Esophagus muscularis mucosa (tissue), 4 donors: ENCODE data around the gene CRABP2. TPM values are rescaled to one million over a fixed set of nuclear protein-coding genes. Genes with fewer than 3 reads are reported as not detected.

Experiments
- DNase-seq: peaks from one replicate; pipeline ENCODE4 v3.0.0-alpha.2; 2017; ENCODE audit errors: extremely low spot score
- H3K27ac ChIP-seq, 4 donors: fragments of 200-600 bp; sonication (generic); replicated peaks in 1 of 4; 1 replicate in 3 of 4; 2 replicates in 1 of 4; pipeline ENCODE4 v1.5.1; 2016 to 2019; ENCODE audit warnings: mild to moderate bottlenecking in 1 of 4
- H3K27me3 ChIP-seq, 4 donors: fragments of 200-600 bp; sonication (generic); one replicate each; pipeline versions ENCODE4 v1.5.1 to v1.6.0; 2016 to 2019
- H3K36me3 ChIP-seq, 4 donors: fragments of 200-600 bp; sonication (generic); one replicate each; pipeline ENCODE4 v1.5.1; 2016 to 2019
- H3K4me1 ChIP-seq, 4 donors: fragments of 200-600 bp; sonication (generic); one replicate each; pipeline ENCODE4 v1.5.1; 2016 to 2019
- H3K4me3 ChIP-seq, 4 donors: fragments of 200-600 bp; sonication (generic); 1 replicate in 2 of 4; 2 replicates in 2 of 4; pipeline ENCODE4 v1.5.1; 2016 to 2019; ENCODE audit warnings: mild to moderate bottlenecking in 4 of 4, moderate library complexity in 1 of 4
- H3K9me3 ChIP-seq, 4 donors: fragments of 200-600 bp; sonication (generic); 1 replicate in 3 of 4; 2 replicates in 1 of 4; pipeline ENCODE4 v1.5.1; 2016 to 2019
- EP300 ChIP-seq: sonication (generic); formaldehyde crosslinking; IDR thresholded peaks from one replicate; pipeline ENCODE4 v1.6.1; 2017; ENCODE audit warnings: antibody characterized with exemption
- POLR2A ChIP-seq: fragments of 450-650 bp; IDR thresholded peaks from one replicate; pipeline ENCODE4 v1.6.1; 2017; ENCODE audit warnings: antibody characterized with exemption, moderate library complexity, mild to moderate bottlenecking, low read depth
- POLR2AphosphoS5 ChIP-seq, 2 donors: sonication (generic); formaldehyde crosslinking; IDR thresholded peaks; one replicate each; pipeline ENCODE4 v1.6.1; 2017; ENCODE audit warnings: antibody characterized with exemption in 2 of 2
- WGBS: methylation state at CpG from one replicate; pipeline ENCODE4 v1.1.5; 2018; 5-methylcytosine and 5-hydroxymethylcytosine counted together
- intact Hi-C: fragments of 100-400 bp; cut with DNase I; formaldehyde crosslinking; loops from one replicate; pipeline ENCODE4 v1.15.1; 2023
- total RNA-seq, 4 donors: library from RNA; depleted of rRNA; stranded (reverse); fragments of >200 nt; gene quantifications; one replicate each; pipeline versions ENCODE4 v1.1.0 to v1.2.1, GENCODE V29; 2016
- TF ChIP-seq, protein P1 (sequence below), 3 experiments: fragments of 200-600 bp in 2 of 3; fragments of 450-650 bp in 1 of 3; sonication (generic) in 2 of 3; IDR thresholded peaks; one replicate each; pipeline ENCODE4 v1.5.1; 2017 to 2019; ENCODE audit warnings: antibody characterized with exemption in 3 of 3, mild to moderate bottlenecking in 2 of 3, moderate library complexity in 1 of 3

CRABP2 gene
- total RNA-seq, 4 donors from 2014 or later, result 1.2 to 6.4 (median 2.7) TPM

DNA sequence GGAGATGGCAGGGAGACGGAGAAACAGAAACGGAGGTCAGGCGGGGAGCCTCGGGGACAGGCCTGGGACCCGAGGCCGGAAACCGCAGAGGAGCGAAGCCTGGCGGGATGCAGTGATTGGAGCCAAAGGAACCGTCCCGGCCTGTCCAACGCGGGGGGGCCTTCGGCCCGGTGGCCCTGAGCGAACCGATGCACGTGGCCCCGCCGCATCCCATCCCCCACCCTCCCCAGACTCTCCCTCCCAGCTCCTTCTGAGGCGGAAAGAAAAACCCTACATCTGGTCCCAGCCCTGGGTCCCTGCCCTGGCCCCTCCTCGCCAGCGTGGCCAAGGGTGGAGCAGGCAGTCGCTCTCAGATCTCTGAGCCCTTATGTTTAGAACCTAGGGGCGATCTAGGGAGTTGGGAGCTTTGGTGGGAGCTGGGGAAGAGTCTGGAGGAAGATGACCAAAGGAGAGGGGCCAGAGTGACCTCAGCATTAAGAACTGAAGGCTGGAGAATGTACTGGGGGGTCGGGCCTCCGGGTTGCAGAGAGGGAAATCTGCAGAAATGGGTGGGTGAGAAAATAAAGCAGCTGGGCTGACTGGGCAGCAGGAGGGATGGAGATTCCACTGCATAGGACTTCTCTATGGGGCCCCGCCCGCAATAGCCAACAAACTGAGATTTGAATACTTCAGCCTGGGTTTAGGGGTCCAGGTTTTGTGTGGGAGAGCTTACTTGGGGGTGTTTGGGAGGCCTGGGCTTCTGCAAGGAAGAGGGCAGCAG is 1.5 kb upstream of the CRABP2 start:
- H3K9me3 ChIP-seq, result no peaks in the 10 kb centered on the region
- intact Hi-C loops, result loop anchor here (2.0 kb wide), 1 partner anchor 16 kb away; no protein-coding TSS in a partner anchor
- no peak for DNase-seq
- peak overlapping the region; percentile 56 to 60 (median 57) for H3K4me3 ChIP-seq
- H3K4me1 ChIP-seq, result peaks cover 39 to 84% (median 76%) of the 10 kb centered on the region in 4 donors
- H3K27ac ChIP-seq, result peak overlapping the region; percentile 76 to 88 (median 88)
- TF ChIP-seq POLR2A (no peak), POLR2AphosphoS5 (IDR thresholded peaks at IDR 0.05) (peak in 1 of 2 donors; percentile 24), EP300 (no peak)
- TF ChIP-seq, protein P1, sequence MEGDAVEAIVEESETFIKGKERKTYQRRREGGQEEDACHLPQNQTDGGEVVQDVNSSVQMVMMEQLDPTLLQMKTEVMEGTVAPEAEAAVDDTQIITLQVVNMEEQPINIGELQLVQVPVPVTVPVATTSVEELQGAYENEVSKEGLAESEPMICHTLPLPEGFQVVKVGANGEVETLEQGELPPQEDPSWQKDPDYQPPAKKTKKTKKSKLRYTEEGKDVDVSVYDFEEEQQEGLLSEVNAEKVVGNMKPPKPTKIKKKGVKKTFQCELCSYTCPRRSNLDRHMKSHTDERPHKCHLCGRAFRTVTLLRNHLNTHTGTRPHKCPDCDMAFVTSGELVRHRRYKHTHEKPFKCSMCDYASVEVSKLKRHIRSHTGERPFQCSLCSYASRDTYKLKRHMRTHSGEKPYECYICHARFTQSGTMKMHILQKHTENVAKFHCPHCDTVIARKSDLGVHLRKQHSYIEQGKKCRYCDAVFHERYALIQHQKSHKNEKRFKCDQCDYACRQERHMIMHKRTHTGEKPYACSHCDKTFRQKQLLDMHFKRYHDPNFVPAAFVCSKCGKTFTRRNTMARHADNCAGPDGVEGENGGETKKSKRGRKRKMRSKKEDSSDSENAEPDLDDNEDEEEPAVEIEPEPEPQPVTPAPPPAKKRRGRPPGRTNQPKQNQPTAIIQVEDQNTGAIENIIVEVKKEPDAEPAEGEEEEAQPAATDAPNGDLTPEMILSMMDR (IDR thresholded peaks at IDR 0.05), result no peak
- 9% methylated on average over 27 of the region's 29 CpGs for WGBS
- peaks cover 0 to 20% (median 0%) of the 10 kb centered on the region in 4 donors for H3K27me3 ChIP-seq
- no peaks in the 10 kb centered on the region for H3K36me3 ChIP-seq

DNA sequence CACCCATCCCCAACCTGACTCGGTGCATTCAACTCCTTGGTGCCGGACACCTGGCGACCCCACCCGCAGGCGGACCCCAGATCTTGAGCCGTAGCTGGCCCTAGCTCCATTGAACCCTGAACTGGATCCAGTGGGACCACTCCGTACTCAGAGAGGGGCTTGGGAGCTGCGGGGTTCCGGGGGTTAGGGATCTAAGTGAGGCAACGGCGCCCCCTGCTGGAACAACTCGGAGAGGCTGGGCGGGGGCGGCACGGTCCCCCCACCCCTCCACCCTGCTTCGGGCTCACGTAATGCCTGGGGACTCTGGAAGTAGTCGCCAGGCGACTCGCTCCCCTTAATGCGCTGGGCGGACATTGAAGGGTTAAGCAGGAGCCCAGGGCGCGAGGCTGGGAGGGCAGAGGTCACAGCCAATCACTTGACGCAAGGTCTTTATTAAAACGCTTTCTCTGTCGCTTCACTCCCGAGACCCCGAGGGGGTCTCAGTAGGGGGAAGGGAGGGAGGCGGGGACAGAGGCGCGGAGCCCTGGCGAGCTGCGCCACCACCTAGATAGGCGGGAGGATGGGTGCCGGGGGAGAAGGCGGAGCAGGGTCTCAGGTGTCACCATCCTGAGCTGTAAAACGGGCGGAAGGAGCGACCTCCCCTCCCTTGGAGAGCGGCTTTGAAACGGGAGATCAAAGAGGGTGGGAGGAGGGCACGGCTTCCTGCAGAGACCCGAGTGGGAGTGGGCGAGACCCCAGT is 704 bp upstream of the CRABP2 start:
- Histone ChIP-seq H3K9me3 (no peaks in the 10 kb centered on the region), H3K4me3 (peak overlapping the region; percentile 56 to 60 (median 57)), H3K4me1 (peaks cover 39 to 78% (median 72%) of the 10 kb centered on the region in 4 donors), H3K36me3 (no peaks in the 10 kb centered on the region), H3K27me3 (peaks cover 0 to 27% (median 0%) of the 10 kb centered on the region in 4 donors), H3K27ac (peak overlapping the region; percentile 76 to 88 (median 88))
- intact Hi-C loops, result loop anchor here (2.0 kb wide), 1 partner anchor 15 kb away; no protein-coding TSS in a partner anchor
- 16% methylated on average over 30 of the region's 45 CpGs for WGBS
- DNase-seq, result peak; percentile 94
- TF ChIP-seq EP300 (no peak), POLR2A (no peak), POLR2AphosphoS5 (IDR thresholded peaks at IDR 0.05) (peak; percentile 7 to 8)
- TF ChIP-seq, protein P1 (IDR thresholded peaks at IDR 0.05), result peak; percentile 73 to 85 (median 74)

DNA sequence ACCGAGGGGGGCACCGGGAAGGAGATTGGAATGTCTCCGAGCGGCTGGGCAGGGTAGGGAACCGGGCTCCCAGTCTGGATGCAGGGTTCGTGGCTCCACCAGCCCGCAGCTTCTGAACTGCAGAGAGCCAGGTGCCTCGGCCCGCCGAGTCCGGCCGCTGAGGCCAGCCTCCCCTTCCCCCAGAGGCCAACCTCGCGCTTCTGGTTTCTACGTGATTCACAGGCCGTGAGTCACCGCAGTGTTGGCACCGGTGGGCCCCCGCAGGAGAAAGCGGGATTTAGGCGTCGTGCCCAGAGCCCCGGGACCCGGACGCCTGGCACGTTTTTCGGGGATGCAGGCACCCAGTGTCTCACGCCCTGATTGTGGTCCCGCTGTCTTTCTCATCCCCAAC is 458 bp downstream of the CRABP2 start:
- Histone ChIP-seq H3K4me3 (peak overlapping the region; percentile 56 to 60 (median 57)), H3K9me3 (no peaks in the 10 kb centered on the region), H3K36me3 (peaks cover 0 to 8% (median 0%) of the 10 kb centered on the region in 4 donors), H3K4me1 (peaks cover 35 to 67% (median 62%) of the 10 kb centered on the region in 4 donors), H3K27ac (peak overlapping the region; percentile 76 to 88 (median 88)), H3K27me3 (peaks cover 0 to 34% (median 0%) of the 10 kb centered on the region in 4 donors)
- peak; percentile 44 to 50 for TF ChIP-seq POLR2AphosphoS5 (IDR thresholded peaks at IDR 0.05)
- TF ChIP-seq EP300, result no peak
- TF ChIP-seq, protein P1 (IDR thresholded peaks at IDR 0.05), result no peak
- WGBS, result 3% methylated on average over 5 of the region's 29 CpGs
- intact Hi-C loops, result no loop called here
- DNase-seq, result no peak

DNA sequence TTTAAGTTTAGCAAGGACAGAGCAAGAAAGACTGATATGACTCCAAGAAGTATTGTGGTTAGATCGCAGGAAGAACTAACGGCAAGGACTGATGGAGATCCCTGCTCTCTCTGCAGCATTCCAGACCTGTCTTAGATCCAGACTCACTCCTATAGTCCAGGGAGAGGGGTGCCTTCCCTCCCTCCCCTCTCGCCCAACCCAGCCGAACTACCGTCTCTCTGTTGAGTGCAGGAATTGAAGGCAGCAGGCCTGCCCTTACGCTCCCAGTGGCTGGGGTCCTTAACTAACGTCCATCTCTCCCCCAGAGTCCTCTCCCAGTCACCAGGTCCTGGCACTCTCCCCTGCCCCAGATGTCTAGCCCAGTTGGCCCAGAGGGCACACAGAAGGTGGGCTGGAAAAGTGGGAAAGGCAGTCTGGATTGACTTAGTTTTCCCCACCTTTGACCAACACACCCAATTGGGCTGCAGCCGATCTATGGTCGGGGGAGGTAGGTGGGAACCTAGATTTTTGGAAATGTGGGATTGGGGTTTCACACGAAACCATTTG is 1.1 kb downstream of the CRABP2 start:
- Histone ChIP-seq H3K27ac (peak overlapping the region in 2 of 4 donors; percentile 88), H3K4me1 (peaks cover 29 to 60% (median 55%) of the 10 kb centered on the region in 4 donors), H3K9me3 (no peaks in the 10 kb centered on the region), H3K4me3 (peak overlapping the region in 3 of 4 donors; percentile 56 to 58 (median 56)), H3K36me3 (peaks cover 0 to 14% (median 0%) of the 10 kb centered on the region in 4 donors), H3K27me3 (peaks cover 0 to 34% (median 0%) of the 10 kb centered on the region in 4 donors)
- intact Hi-C loops, result no loop called here
- WGBS, result 53% methylated on average over 9 of the region's 10 CpGs
- TF ChIP-seq POLR2AphosphoS5 (IDR thresholded peaks at IDR 0.05) (no peak), POLR2A (no peak), EP300 (no peak)
- TF ChIP-seq, protein P1 (IDR thresholded peaks at IDR 0.05), result no peak
- DNase-seq, result no peak
